B cell (primary cell): ENCODE results near the gene KLHL30. TPM values are rescaled to one million over a fixed set of nuclear protein-coding genes. Genes with fewer than 3 reads are reported as not detected.

ENCODE experiments used
- ATAC-seq: fragments of 200-7000 bp; cut with Tn5 transposase; one replicate; pipeline ENCODE4 v1.10.0; 2021; ENCODE audit warnings: low read depth, mild to moderate bottlenecking, moderate number of reproducible peaks, moderate library complexity
- CTCF ChIA-PET: fragments of 350-600 bp; sonication (Branson Sonifier 250); formaldehyde crosslinking; loops from one replicate; lab custom pipeline; 2021; ENCODE audit warnings: antibody characterized with exemption, inconsistent platforms; lab: Charles Lee
- POLR2A ChIA-PET: fragments of 350-600 bp; sonication (Branson Sonifier 250); formaldehyde crosslinking; loops from one replicate; lab custom pipeline; 2021; ENCODE audit warnings: antibody characterized with exemption; lab: Charles Lee
- DNase-seq: peaks from one replicate; pipeline ENCODE4 v3.0.0; 2013
- H2AFZ ChIP-seq: 2 replicates; pipeline ENCODE4 v1.6.1; 2012; ENCODE audit warnings: mild to moderate bottlenecking, low read depth, low read length; ENCODE audit not compliant: insufficient read depth, poor library complexity, severe bottlenecking
- H3K27ac ChIP-seq, 2 donors: 1 replicate in 1 of 2; 2 replicates in 1 of 2; pipeline ENCODE4 v1.5.1; 2012 to 2013; ENCODE audit warnings: low read length in 2 of 2, mild to moderate bottlenecking in 2 of 2, moderate library complexity in 1 of 2
- H3K27me3 ChIP-seq, 4 experiments: fragments of 200-600 bp in 1 of 4; sonication (generic) in 1 of 4; replicated peaks in 1 of 4; 1 replicate in 2 of 4; 2 replicates in 2 of 4; pipeline versions ENCODE4 v1.6.1 to v1.7.0; 2013 to 2016; ENCODE audit warnings: low read length in 3 of 4, mild to moderate bottlenecking in 2 of 4, mixed read lengths in 1 of 4, moderate library complexity in 1 of 4; ENCODE audit not compliant: insufficient read depth in 4 of 4, control insufficient read depth in 3 of 4; ENCODE audit errors: control extremely low read depth in 1 of 4
- H3K36me3 ChIP-seq, 2 experiments: replicated peaks in 1 of 2; 1 replicate in 1 of 2; 2 replicates in 1 of 2; pipeline versions ENCODE4 v1.6.1 to v1.7.1; 2013; ENCODE audit warnings: low read length in 1 of 2; ENCODE audit not compliant: insufficient read depth in 2 of 2, control insufficient read depth in 1 of 2; ENCODE audit errors: control extremely low read depth in 1 of 2, extremely low read depth in 1 of 2
- H3K4me1 ChIP-seq, 2 donors: fragments of 200-600 bp in 1 of 2; sonication (generic) in 1 of 2; 1 replicate in 1 of 2; 2 replicates in 1 of 2; pipeline versions ENCODE4 v1.5.1 to v1.6.1; 2013 to 2017; ENCODE audit warnings: low read length in 2 of 2; ENCODE audit not compliant: control insufficient read depth in 2 of 2, insufficient read depth in 2 of 2
- H3K4me2 ChIP-seq: replicated peaks from 2 replicates; pipeline ENCODE3; 2012; ENCODE audit warnings: mild to moderate bottlenecking, low read depth, low read length; ENCODE audit not compliant: poor library complexity, severe bottlenecking
- H3K4me3 ChIP-seq, 5 experiments: fragments of 200-600 bp in 1 of 5; sonication (generic) in 1 of 5; 1 replicate in 3 of 5; 2 replicates in 2 of 5; pipeline versions ENCODE4 v1.5.1 to v1.7.0; 2011 to 2016; ENCODE audit warnings: low read length in 4 of 5, mild to moderate bottlenecking in 4 of 5, low read depth in 2 of 5, control low read depth in 1 of 5, moderate library complexity in 1 of 5; ENCODE audit not compliant: insufficient read depth in 1 of 5; ENCODE audit errors: control extremely low read depth in 1 of 5, extremely low read depth in 1 of 5
- H3K79me2 ChIP-seq: fragments of 200-600 bp; sonication (generic); one replicate; pipeline ENCODE4 v1.6.0; 2016; ENCODE audit warnings: low read length; ENCODE audit not compliant: control insufficient read depth, insufficient read depth
- H3K9ac ChIP-seq: fragments of 200-600 bp; sonication (generic); 2 replicates; pipeline ENCODE4 v1.6.1; 2017; ENCODE audit warnings: mild to moderate bottlenecking, low read length, moderate library complexity
- H3K9me3 ChIP-seq, 3 donors: one replicate each; pipeline versions ENCODE4 v1.6.1 to v1.7.1; 2013; ENCODE audit warnings: low read length in 2 of 3; ENCODE audit not compliant: control insufficient read depth in 2 of 3, insufficient read depth in 1 of 3; ENCODE audit errors: control extremely low read depth in 1 of 3
- H4K20me1 ChIP-seq: 2 replicates; pipeline ENCODE4 v1.6.0; 2012; ENCODE audit warnings: mild to moderate bottlenecking, low read length; ENCODE audit not compliant: insufficient read depth, control insufficient read depth, poor library complexity, severe bottlenecking
- H3K27ac Mint-ChIP-seq: one replicate; pipeline ENCODE4 v1.8.0; 2021; ENCODE audit warnings: mixed read lengths
- H3K27me3 Mint-ChIP-seq: one replicate; pipeline ENCODE4 v1.8.0; 2021; ENCODE audit warnings: mixed read lengths
- H3K4me1 Mint-ChIP-seq: one replicate; pipeline ENCODE4 v1.8.0; 2021; ENCODE audit warnings: mixed read lengths
- H3K4me3 Mint-ChIP-seq: one replicate; pipeline ENCODE4 v1.8.0; 2021; ENCODE audit warnings: mixed read lengths
- H3K9me3 Mint-ChIP-seq: one replicate; pipeline ENCODE4 v1.8.0; 2022; ENCODE audit warnings: mixed read lengths; ENCODE audit not compliant: insufficient read depth
- CTCF ChIP-seq: fragments of 200-600 bp; IDR thresholded peaks from one replicate; pipeline ENCODE4 v1.8.0; 2022; ENCODE audit warnings: antibody characterized with exemption, mild to moderate bottlenecking
- EZH2 ChIP-seq: IDR thresholded peaks from 2 replicates; pipeline ENCODE4 v1.6.1; 2012; ENCODE audit warnings: borderline replicate concordance, low read depth, mild to moderate bottlenecking, moderate library complexity, low read length; ENCODE audit not compliant: insufficient read depth, poor library complexity, severe bottlenecking
- WGBS: methylation state at CpG from one replicate; pipeline ENCODE4 v1.1.5; 2013; ENCODE audit warnings: missing lambda C conversion rate; ENCODE audit not compliant: insufficient coverage; 5-methylcytosine and 5-hydroxymethylcytosine counted together
- intact Hi-C: fragments of 100-400 bp; cut with micrococcal nuclease; formaldehyde crosslinking; loops from one replicate; pipeline ENCODE4 v1.10.0; 2022
- polyA plus RNA-seq: library from polyadenylated mRNA; depleted of rRNA; stranded (reverse); fragments of >200 nt; gene quantifications from 2 replicates; pipeline ENCODE4 v1.2.3, GENCODE V29; 2012
- total RNA-seq, 2 donors: library from RNA; stranded (reverse); fragments of 120-200 nt in 1 of 2; gene quantifications; 1 replicate in 1 of 2; 2 replicates in 1 of 2; pipeline versions ENCODE4 v1.2.3 to v1.2.4, GENCODE V29; 2013 to 2022

Gene KLHL30
- total and polyA plus RNA-seq, 2 donors (not counting 1 experiment from before 2014, with no cell fraction given): not detected

- H3K4me1 ChIP-seq: peaks cover 16 to 19% of the 10 kb centered on the region in 2 donors
- intact Hi-C loops: no loop called here
- peak within 1 kb of the TSS; percentile 42 for H3K9ac ChIP-seq
- no peak within 1 kb of the TSS for H3K27ac ChIP-seq
- H3K4me3 Mint-ChIP-seq: peak within 1 kb of the TSS; percentile 84
- 6% methylated on average over 47 of the region's 61 CpGs for WGBS
- H3K79me2 ChIP-seq: no peaks in the 10 kb centered on the region
- ChIA-PET POLR2A (no interaction called here), CTCF (interaction anchor here (2.9 kb wide), 1 partner anchor 105 kb away, joined by 22 read pairs; no protein-coding TSS in a partner anchor)
- peaks cover 0 to 28% (median 8%) of the 10 kb centered on the region in 4 experiments for H3K27me3 ChIP-seq
- peaks cover 0 to 26% (median 0%) of the 10 kb centered on the region in 3 donors for H3K9me3 ChIP-seq
- H2AFZ ChIP-seq: peak within 1 kb of the TSS; percentile 51
- peaks cover 15% of the 10 kb centered on the region for H3K27me3 Mint-ChIP-seq
- H4K20me1 ChIP-seq: no peaks in the 10 kb centered on the region
- peak within 1 kb of the TSS in 2 of 5 experiments; percentile 30 for H3K4me3 ChIP-seq
- ATAC-seq (peak; percentile 78), DNase-seq (peak; percentile 69)
- no peaks in the 10 kb centered on the region for H3K36me3 ChIP-seq
- H3K4me2 ChIP-seq: peak within 1 kb of the TSS; percentile 81
- TF ChIP-seq CTCF (peak; percentile 62), EZH2 (no peak)
- H3K9me3 Mint-ChIP-seq: no peaks in the 10 kb centered on the region
- no peak within 1 kb of the TSS for H3K27ac Mint-ChIP-seq
- peaks cover 15% of the 10 kb centered on the region for H3K4me1 Mint-ChIP-seq
Observed at GRCh38 chr2:238158509-238159070, 20.1 kb downstream of the KLHL30 start, which contains the start of gene ERFE. Gene ERFE (plus strand): TSS chr2:238158970. CDS start chr2:238159008, 38 bp downstream.

- H2AFZ ChIP-seq: peak overlapping the region; percentile 51
- Mint-ChIP-seq H3K27ac (no peak overlapping the region), H3K4me1 (peaks cover 15% of the 10 kb centered on the region), H3K27me3 (peaks cover 15% of the 10 kb centered on the region), H3K9me3 (no peaks in the 10 kb centered on the region), H3K4me3 (peak overlapping the region; percentile 84)
- H3K27me3 ChIP-seq: peaks cover 0 to 28% (median 8%) of the 10 kb centered on the region in 4 experiments
- H4K20me1 ChIP-seq: no peaks in the 10 kb centered on the region
- DNase-seq (no peak), ATAC-seq (peak; percentile 61)
- CTCF ChIA-PET: interaction anchor here (2.9 kb wide), 1 partner anchor 104 kb away, joined by 22 read pairs; no protein-coding TSS in a partner anchor
- H3K9ac ChIP-seq: peak overlapping the region; percentile 42
- peaks cover 16 to 19% of the 10 kb centered on the region in 2 donors for H3K4me1 ChIP-seq
- no peaks in the 10 kb centered on the region for H3K79me2 ChIP-seq
- POLR2A ChIA-PET: no interaction called here
- 1% methylated on average over 51 of the region's 52 CpGs for WGBS
- peaks cover 0 to 22% (median 0%) of the 10 kb centered on the region in 3 donors for H3K9me3 ChIP-seq
- no peak for TF ChIP-seq CTCF
- no peak for TF ChIP-seq EZH2
- no peaks in the 10 kb centered on the region for H3K36me3 ChIP-seq
- intact Hi-C loops: no loop called here
- no peak overlapping the region for H3K27ac ChIP-seq
- peak overlapping the region; percentile 81 for H3K4me2 ChIP-seq
- peak overlapping the region in 2 of 5 experiments; percentile 30 for H3K4me3 ChIP-seq
Observed at GRCh38 chr2:238159071-238159539, 20.6 kb downstream of the KLHL30 start.
